Epithelial cell of alveolus of lung (primary cell): ENCODE measurements around the gene RAP1GAP. TPM values are rescaled to one million over a fixed set of nuclear protein-coding genes. Genes with fewer than 3 reads are reported as not detected.

Experiments
- total RNA-seq: library from RNA; depleted of rRNA; stranded (reverse); fragments of >200 nt; gene quantifications from 2 replicates; pipeline ENCODE4 v1.2.1, GENCODE V29; 2015

RAP1GAP gene
- 0.13 TPM in 1 of 2 replicates, not detected in the other for total RNA-seq

DNA sequence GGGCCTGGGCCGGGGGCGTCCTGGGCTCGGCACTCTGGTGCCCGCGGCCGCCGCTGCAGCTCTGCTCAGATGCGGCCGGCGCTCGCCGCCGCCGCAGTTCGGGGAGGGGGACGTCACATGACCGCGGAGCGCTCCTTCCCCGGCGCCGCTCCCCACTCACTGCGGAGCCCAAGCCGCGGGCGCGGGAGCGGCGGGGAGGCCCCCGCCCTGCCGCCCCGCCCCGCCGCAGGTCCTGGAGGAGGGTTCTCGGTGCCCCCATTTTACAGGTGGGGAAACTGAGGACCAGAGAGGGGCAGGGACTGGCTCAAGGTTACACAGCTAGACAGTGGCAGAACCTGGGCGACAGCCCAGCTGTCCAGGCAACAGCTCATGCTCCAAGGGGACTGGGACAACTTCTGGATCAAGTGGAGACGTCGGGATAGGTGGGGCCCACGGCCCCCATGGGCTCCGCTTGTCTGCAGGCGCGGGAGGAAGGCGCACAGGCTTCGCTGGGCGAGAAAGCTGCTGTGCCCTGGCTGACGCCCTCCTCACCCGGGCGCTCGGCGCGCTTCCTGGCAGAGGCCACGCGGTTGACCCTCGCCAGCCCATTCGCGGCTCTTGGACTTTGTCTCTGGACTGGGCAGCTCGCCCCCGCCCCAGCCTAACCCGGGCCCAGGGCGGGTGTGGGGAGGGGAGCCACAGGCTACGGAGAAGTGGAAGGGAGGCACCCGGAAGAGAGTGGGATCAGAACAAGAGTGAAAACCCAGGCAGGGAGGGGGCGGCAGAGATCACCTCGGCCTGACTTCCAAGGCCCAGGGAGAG, at the start of gene RAP1GAP:
TSS of gene RAP1GAP (minus strand) at position 100 of the 801 bp plus-strand sequence. CDS start 49,325 bp downstream, outside the sequence.

Other genes starting within 250 kb of the RAP1GAP start
- gene NBPF3, start 229.2 kb downstream of the RAP1GAP start, total RNA-seq, result 14.2 and 20.2 TPM in 2 replicates
- 0.13 and 1.7 TPM in 2 replicates for gene ALPL, start 159.9 kb downstream of the RAP1GAP start, total RNA-seq
- 18.1 and 26.6 TPM in 2 replicates for gene USP48, start 113.8 kb upstream of the RAP1GAP start, total RNA-seq
- gene LDLRAD2, start 142.9 kb upstream of the RAP1GAP start, total RNA-seq, result not detected in 2 replicates